Neutrophil (primary cell): ENCODE data around the gene MED12L.

Experiments
- H3K27ac ChIP-seq: fragments of 200-600 bp; sonication (generic); 2 replicates; pipeline ENCODE4 v1.5.1; 2016; ENCODE audit warnings: mild to moderate bottlenecking, moderate library complexity
- H3K27me3 ChIP-seq: fragments of 200-600 bp; sonication (generic); 2 replicates; pipeline ENCODE4 v1.6.0; 2016; ENCODE audit warnings: mild to moderate bottlenecking
- H3K36me3 ChIP-seq: fragments of 200-600 bp; sonication (generic); 2 replicates; pipeline ENCODE4 v1.5.1; 2017
- H3K4me1 ChIP-seq, 2 experiments: fragments of 200-600 bp in 1 of 2; sonication (generic) in 1 of 2; 1 replicate in 1 of 2; 2 replicates in 1 of 2; pipeline versions ENCODE4 v1.5.1 to v1.6.1; 2013 to 2016; ENCODE audit warnings: low read depth in 1 of 2, low read length in 1 of 2, mild to moderate bottlenecking in 1 of 2, moderate library complexity in 1 of 2; ENCODE audit not compliant: control insufficient read depth in 1 of 2, insufficient read depth in 1 of 2
- H3K4me3 ChIP-seq, 2 experiments: fragments of 200-600 bp in 1 of 2; sonication (generic) in 1 of 2; 1 replicate in 1 of 2; 2 replicates in 1 of 2; pipeline ENCODE4 v1.5.1; 2013 to 2016; ENCODE audit warnings: low read depth in 1 of 2, low read length in 1 of 2, mild to moderate bottlenecking in 1 of 2, moderate library complexity in 1 of 2
- H3K9me3 ChIP-seq: fragments of 200-600 bp; sonication (generic); 2 replicates; pipeline ENCODE4 v1.5.1; 2016
- CTCF ChIP-seq: fragments of 200-600 bp; sonication (generic); IDR thresholded peaks from 2 replicates; pipeline ENCODE4 v1.5.1; 2016; ENCODE audit warnings: antibody characterized with exemption

Gene MED12L

DNA sequence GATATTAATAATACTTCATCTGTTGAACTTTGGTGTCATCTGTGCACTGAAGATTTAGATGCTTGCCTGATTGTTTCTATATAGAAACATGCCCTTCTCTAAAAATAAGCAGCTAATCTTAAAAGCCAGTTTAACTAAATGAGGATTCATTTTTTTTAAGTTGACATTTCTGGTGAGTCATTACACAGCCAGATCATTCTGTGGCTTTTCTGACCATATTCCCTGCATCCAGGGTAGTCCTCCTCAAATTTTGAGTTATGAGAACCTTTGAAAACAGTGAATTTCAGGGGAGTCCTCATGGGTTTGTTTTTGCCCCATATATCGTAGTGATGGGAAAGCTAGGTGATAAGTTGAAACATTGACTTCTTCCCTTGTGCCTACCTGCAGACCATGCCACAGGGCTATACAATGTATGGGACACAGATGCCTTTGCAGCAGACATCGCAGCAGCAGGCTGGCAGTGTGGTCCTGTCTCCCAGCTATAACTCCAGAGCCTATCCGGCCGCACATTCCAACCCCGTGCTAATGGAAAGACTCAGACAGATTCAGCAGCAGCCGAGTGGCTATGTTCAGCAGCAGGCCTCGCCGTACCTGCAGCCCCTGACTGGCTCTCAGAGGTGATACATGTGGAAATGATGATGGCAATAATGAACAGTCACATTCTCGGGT is 325.6 kb downstream of the MED12L start:
- Histone ChIP-seq H3K4me1 (no peaks in the 10 kb centered on the region), H3K36me3 (no peaks in the 10 kb centered on the region)

DNA sequence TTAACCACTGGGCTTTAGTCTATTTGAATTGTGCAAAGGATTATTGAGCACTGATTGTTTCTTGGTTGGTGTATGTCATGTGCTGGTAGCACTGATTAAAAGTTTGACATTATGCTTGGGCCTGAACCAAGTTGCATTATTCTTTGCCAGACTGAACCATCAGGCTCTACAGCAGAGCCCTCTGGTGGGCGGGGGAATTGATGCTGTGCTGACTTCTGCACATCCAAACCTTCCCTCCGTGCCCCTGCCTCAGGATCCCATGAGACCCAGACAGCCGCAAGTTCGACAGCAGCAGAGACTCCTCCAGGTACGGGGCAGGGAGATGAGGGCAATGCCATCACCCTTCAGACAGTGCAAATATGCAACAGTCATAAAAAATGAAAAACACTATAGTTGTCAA is 327.5 kb downstream of the MED12L start:
- Histone ChIP-seq H3K27ac (no peak overlapping the region), H3K36me3 (no peaks in the 10 kb centered on the region), H3K4me3 (no peak overlapping the region), H3K4me1 (no peaks in the 10 kb centered on the region), H3K27me3 (no peaks in the 10 kb centered on the region), H3K9me3 (no peaks in the 10 kb centered on the region)
- TF ChIP-seq CTCF: peak; percentile 10

More for the DNA sequence above, 325.6 kb downstream of the MED12L start:
- no peak for TF ChIP-seq CTCF
- Histone ChIP-seq H3K27ac (no peak overlapping the region), H3K27me3 (no peaks in the 10 kb centered on the region), H3K9me3 (no peaks in the 10 kb centered on the region), H3K4me3 (no peak overlapping the region)

GRCh38 chr3:151415289-151415688 is 329.8 kb downstream of the MED12L start:
- Histone ChIP-seq H3K4me1 (no peaks in the 10 kb centered on the region), H3K4me3 (no peak overlapping the region), H3K36me3 (no peaks in the 10 kb centered on the region), H3K27ac (no peak overlapping the region), H3K9me3 (no peaks in the 10 kb centered on the region), H3K27me3 (no peaks in the 10 kb centered on the region)
- no peak for TF ChIP-seq CTCF

DNA sequence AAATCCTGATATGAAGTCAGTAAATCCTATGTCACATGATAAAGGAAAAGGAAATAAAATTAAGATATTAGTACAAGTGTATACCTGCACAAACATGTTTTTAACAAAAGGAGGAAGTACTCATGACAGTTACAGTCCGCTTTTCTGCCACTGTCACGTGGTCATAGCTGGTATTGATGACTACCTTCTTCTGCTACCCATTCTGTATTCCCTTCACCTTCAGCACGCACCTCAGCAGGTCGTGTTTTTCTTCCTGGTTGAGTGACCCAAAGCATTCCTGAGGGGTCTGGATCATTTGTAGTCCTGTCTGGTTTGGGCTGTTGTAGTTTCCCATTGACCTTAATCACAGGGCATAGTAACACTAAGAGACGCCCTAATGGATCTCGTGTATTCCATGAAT is 334.3 kb downstream of the MED12L start:
- Histone ChIP-seq H3K27ac (no peak overlapping the region), H3K27me3 (no peaks in the 10 kb centered on the region), H3K4me3 (no peak overlapping the region), H3K36me3 (no peaks in the 10 kb centered on the region), H3K4me1 (peaks cover 6 to 8% of the 10 kb centered on the region in 2 experiments), H3K9me3 (no peaks in the 10 kb centered on the region)
- no peak for TF ChIP-seq CTCF

- no peaks in the 10 kb centered on the region for H3K9me3 ChIP-seq
- H3K4me3 ChIP-seq: no peak overlapping the region
- H3K27me3 ChIP-seq: no peaks in the 10 kb centered on the region
- no peaks in the 10 kb centered on the region for H3K36me3 ChIP-seq
- TF ChIP-seq CTCF: no peak
- H3K4me1 ChIP-seq: peaks cover 6 to 14% of the 10 kb centered on the region in 2 experiments
- peak overlapping the region; percentile 41 for H3K27ac ChIP-seq
Observed at GRCh38 chr3:151421938-151422337, 336.5 kb downstream of the MED12L start.
